ENCODE measurements around the gene ACADS.

The ACADS gene

GRCh38 chr12:120766566-120766965 is 40.9 kb downstream of the ACADS start:
- TF ChIP-seq CTCF (conservative IDR thresholded peaks at IDR 0.05): no peak
- no peak overlapping the region for H3K27ac ChIP-seq

- H3K27ac ChIP-seq: no peak overlapping the region
- no peak for TF ChIP-seq CTCF (conservative IDR thresholded peaks at IDR 0.05)
These were observed 41.7 kb downstream of the ACADS start for GRCh38 chr12:120767071-120768024.

- TF ChIP-seq CTCF (conservative IDR thresholded peaks at IDR 0.05): no peak
- no peak overlapping the region for H3K27ac ChIP-seq
These were observed 45.5 kb downstream of the ACADS start for GRCh38 chr12:120771097-120771496.

- no peak overlapping the region for H3K27ac ChIP-seq
- TF ChIP-seq CTCF (conservative IDR thresholded peaks at IDR 0.05): no peak
These were observed 48.7 kb downstream of the ACADS start for GRCh38 chr12:120774169-120774916.

- no peak overlapping the region for H3K27ac ChIP-seq
- TF ChIP-seq CTCF (conservative IDR thresholded peaks at IDR 0.05): peak; percentile 34
These were observed 50.4 kb downstream of the ACADS start for GRCh38 chr12:120775862-120776552.

- no peak for TF ChIP-seq CTCF (conservative IDR thresholded peaks at IDR 0.05)
- H3K27ac ChIP-seq: no peak overlapping the region
These were observed 57.6 kb downstream of the ACADS start for GRCh38 chr12:120783197-120783596.

- TF ChIP-seq CTCF (conservative IDR thresholded peaks at IDR 0.05): no peak
- H3K27ac ChIP-seq: no peak overlapping the region
These were observed 59.2 kb downstream of the ACADS start for GRCh38 chr12:120784804-120785203.

Measured in VCaP (cell line).